Amniotic epithelial cell (primary cell): ENCODE results near the gene ZNF341.
"Not testable (repeated sequence)": the region's sequence is repeated elsewhere in the genome, so short reads cannot be mapped to it uniquely, and the experiment has no call there.

ENCODE experiments used
- DNase-seq: peaks from one replicate; pipeline ENCODE4 v3.0.0-alpha.2; 2010; ENCODE audit warnings: low read depth

Gene ZNF341

DNA sequence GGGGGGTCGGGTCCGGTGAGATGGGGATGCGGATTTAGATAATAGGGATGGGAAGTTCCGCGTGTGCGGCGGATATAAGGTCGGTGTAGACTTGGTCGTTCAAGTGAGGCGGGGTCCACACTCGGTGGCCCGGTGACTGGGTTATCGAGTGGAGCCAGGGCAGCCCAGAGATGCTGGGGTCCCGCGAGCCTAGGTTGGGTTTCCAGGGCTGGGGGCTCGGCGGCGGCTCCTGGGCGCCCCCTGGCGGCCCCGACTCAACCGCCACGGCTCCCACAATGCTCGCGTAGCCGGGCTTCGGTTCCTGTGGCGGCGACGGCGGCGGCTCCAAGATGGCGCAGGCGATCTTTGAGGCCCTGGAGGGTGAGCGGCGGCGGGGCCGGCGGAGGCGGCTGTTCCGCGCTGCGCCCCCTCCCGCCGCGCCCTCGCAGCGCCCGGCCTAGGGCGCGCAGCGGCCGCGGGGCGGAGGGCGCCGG is at the start of gene ZNF341:
Gene ZNF341 (plus strand): TSS at position 304 of the 473 bp plus-strand sequence. CDS start 26 bp downstream, at position 330.
- DNase-seq: no peak

DNA sequence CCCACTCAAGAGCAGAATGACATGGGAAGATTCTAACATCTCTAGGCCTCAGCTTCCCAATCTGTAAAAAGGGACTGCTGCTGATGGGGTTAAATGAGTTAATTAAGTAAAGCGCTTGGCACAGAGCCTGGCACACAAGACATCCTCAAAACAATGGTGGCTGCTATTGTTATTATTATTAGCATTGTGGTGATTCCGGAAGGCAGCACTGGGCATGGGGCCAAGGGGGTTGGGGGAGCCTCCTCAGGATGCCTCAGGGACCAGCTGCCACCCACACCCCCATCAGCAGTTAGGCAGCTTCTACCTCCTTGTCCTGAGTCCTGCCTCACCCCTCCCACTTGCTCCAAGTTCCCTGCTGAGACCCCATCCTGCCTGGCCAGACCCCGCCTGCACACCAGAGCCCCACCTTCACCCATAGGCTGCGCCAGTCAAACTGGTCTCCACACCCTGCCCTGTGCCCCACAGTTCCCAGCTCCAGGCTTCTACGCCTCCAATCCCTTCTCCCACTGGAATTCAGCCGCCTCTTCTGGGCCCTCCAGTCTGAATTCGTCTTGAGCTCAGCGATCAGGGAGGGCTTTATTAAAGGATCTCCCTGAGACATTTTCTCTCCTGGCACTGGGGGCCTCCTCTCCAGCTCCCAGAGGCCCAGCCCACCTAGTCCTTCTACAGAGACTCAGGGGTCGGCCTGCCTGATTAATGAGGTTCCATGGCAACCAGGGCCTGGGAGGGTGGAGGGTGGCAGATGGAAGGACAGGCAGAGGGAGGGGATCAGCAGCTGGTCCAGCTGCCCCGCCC is 47.1 kb upstream of the ZNF341 start:
- no peak for DNase-seq

DNA sequence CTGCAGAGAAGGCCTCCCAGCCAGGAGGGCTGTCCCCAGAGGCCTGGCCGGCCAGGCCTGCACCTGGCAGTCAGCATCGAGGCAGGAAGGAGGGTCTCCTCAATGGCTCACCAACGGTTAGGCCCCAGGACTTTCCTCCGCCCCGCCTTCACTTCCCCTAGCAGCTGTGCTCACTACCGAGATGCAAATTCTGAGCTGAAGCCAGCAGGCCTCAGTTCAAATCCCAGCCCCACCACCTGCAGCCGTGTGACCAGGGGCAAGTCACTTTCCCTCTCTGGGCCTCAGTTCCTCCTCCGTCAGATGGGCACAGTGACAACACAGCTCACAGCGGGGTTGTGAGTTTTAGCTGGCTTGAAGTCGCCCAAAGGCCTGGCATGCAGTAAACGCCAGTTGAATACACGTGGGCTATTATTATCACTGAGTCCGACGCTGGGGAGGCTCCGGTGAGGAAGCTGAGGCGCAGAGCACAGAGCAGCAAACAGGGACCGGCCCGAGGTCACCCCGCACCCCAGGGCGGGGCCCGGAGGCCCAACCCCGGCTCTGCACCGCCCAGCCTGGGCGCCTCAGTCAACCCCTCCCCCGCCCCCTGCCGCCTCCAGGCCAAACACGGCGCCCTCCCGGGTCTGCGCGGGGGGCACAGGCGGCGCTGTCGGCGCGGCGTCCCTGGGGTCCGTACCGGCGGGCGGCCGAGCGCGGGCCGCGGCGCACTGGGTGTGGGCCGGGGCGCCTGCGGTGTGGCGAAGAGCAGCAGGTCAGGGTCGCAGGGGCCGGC is 46.3 kb upstream of the ZNF341 start:
- no peak for DNase-seq

DNA sequence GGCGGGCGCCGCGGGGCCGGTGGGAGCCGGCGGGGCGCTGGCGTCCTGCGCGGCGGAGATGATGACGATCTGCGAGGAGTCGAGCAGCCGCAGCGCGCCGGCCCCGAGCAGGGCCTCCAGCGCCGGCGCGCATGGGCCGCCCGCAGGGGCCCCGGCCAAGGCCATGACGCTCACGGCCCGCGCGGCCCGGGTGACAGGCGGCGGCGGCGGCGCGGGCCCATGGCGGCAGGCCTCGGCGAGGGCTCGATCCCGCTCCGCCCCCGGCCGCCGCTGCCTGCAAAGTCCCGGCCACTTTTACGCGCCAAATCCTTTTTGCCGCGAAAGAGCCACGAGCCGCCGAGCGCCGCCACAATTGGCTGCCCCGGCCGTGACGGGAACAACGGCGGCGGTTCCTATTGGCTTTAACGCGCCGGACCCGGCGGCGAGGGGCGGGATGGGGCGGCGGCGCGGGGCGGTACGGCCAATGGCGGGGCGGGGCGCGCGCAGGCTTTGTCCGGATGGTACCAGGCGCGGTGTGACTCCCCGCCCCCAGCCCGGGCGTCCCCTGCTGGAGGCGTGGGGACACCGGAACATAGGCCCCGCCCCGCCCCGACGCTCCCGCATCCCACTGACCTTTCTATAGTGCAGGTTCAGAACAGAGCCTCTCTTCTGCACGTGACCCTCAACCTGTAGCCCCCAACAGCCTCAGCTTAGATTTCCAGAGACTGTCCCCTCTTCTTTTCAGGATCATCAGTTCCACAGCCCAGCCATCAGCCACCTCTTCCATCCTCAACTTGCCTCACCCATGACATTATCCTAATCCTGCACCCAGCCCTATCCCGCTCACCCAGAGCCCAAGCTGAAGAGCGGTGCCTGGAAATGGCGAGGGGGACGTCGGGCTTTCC is 45.5 kb upstream of the ZNF341 start, which contains the start of gene E2F1:
Gene E2F1 (minus strand): TSS at position 286 of the 884 bp plus-strand sequence. CDS start 121 bp downstream, at position 165.
- DNase-seq: peak; percentile 82

DNA sequence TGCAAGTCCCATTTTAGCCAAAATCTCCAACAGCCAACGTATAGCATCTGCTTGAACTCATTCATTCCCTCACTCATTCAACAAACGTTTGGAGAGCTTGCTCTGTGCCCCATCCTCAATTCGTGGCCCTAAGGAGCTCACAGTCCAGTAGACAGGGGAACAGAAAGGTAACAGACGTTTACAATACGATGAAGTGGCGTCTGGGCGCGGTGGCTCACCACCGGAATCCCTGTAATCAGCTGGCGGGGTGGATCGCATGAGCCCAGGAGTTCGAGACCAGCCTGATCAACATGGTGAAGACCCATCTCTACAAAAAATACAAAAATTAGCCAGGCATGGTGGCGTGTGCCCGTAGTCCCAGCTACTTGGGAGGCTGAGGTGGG is 44.8 kb upstream of the ZNF341 start:
- no peak for DNase-seq

DNA sequence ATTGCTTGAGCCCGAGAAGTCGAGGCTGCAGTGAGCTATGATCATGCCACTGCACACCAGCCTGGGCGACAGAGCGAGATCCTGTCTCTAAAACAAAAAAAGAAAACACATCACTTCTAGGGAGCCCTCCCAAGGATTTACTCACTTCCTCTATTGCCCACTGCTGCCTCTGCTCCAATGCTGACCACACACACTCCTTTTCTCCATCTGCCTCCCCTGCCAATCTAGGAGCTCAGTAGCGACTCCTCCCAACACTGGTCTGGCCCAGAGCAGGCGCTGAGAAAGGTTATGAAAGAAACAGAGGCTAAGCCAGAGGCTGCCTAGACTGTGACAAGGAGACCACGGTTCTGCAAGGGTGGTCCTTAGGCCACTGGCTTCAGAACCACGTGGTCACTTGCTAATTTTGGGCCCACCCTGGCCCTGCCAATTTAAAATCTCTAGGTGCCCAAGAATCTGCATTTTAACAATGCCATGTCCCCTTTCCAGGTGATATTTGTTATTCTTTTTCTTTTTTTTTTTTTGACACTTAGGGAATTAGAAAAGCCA is 44.4 kb upstream of the ZNF341 start:
- peak; percentile 84 for DNase-seq

DNA sequence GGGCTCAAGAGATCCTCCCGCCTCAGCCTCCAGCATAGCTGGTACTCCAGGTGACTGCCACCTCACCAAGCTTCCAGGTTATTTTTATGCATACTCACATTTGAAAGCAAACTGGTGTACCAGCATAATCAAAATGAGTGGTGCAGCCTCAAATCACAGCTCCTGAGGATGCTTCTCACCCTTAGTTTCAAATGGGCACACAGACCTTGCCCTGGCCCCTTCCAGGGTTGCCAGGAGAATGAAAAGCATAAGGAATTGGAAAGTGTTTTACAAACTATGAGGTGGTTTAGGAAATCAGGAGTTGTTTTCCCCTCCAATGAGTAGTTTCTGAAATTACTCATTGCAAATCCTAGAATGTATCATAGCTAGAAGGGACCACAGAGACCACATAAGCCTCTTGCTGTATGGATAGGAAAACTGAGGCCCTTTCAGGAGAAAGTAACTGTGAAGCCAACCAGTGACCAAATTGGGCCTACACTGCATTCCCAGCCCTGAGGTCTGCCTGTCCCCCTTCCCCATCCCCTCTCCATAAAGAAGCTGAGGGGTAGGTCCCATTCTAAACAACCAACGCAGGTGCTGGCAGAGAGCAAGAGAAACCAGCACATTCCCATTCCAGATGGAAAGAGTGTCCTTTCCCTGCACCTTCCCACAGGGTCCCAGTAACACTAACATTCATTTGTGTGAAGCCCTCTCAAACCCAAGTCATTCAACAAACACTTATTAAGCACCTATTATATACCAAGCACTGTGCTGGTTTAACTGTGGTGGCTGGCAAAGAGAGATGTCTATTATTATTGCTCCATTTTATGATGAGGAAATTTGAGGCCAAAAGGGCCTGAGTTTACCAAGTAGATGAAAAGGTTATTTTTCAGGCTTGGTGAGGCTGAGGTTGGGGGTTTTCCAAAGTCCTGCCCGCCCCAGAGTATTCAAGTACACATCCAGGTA is 43.5 kb upstream of the ZNF341 start:
- peak; percentile 55 for DNase-seq

DNA sequence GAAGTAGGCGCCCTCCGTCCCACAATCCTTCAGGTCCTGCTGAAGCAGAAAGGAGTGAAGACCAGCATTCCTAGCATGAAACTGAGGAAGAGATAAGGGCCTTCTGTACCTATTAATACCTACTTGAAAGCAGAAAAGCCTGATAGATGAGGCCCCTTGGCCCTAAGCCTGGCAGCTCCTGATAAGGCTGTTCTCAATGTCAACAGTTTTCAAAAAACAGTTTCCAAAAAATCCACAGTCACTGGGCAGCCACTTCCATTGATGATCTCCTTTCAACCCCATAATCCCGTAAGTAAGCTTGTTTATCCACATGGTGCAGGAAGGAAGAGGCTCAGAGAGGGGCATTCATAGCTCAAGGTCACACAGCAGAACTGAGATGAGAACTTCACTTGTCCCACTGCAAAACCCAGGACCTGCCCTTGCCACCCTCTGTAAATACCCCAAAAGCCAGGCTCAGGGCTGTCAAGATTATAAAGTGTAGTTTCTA is 42.8 kb upstream of the ZNF341 start:
- no peak for DNase-seq

DNA sequence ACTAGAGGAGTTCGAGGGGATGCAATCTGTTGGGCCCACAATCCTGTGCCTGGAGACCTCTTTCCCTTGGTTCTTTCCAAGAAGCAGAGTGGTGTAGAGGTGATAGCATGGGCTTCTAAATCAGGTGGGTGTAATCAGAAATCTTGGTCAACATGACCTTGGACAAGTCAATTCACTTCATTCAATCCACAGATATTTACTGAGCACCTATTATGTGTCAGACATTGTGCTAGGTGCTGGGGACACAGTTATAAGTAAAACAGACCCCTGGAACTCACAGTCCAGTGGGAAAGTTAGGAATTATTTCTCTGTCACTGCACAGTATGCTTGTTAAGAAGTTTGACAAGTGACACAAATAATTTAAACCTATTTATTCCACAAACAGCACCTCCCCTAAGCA is 42.3 kb upstream of the ZNF341 start:
- DNase-seq: no peak

DNA sequence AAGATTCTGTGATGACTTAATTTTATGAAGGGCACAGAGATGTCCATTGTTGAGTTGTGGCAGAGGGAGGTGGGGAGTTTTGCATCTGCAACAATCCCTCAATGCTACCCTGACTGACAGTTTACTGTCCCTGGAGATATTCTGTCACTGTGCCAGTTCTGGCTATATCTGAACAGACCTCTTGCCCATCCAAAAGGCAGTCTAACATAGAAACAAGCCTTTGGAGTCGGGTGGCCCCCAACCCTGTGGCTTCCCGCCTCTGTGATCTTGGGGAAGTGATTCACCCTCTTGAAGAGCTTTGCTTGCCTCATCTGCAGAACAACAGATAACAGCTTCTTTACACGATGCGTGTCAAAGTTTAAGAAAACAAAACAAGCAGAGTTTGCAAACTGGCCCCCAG is 41.8 kb upstream of the ZNF341 start:
- peak; percentile 90 for DNase-seq

DNA sequence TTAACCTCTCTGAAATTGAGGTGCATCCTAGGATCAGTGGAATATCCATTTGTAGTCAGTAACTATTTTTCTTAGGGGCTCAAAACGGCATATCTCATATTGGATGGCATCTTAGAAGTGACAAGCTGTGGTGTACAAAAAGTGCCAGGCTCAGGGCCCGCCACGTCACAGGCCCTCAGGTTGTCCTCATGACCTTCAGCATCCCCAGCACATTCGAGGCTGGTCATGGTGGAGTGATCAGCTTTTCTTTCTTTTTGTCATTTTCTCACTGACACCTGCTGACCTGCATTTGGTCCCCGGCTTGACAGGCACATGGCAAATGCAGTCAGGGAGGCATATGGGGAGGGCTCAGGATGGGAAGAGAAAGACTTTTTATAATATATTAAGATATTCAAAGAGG is 38.5 kb upstream of the ZNF341 start:
- DNase-seq: no peak

DNA sequence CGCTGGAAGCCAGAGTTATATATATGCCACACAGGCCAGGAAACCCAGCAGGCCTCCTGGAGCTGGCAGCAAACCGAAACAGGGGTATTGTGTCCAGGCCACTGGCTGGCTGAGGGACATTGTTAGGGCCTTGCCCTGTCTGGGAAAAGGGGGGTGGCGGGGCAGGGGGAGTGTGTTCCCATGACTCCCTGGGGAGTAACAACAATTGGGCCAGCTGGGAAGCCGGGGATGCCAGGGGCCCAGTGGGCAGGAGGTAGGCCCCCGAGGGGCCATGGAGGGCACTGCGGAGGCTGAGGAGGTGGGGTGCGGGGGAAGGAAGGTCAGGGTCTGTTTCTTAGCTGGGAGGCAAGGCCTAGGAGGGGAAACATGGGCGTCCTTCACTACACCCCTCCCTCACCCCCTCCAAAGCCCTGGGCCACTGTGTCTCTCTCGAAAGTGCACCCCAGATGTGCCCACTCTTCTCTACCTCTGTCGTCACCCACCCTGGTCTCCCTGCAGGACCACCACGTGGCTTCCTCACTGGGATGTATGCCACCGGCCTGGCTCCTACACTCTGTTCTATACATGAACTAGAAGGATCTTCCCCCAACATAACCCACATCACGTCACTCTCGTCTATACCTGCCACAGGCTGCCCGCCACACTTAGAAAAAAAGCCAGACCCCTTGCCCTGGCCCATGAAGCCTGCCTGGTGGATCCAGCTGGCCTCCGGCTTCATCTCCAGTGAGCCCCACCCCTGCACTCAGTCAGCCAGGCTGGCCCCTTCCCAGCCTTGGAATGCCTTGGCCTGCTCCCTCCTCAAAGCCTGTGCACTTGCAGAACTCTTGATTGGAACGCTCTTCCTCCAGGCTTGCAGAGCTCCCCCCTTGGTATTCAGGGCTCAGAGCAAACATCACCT is 37.8 kb upstream of the ZNF341 start:
- DNase-seq: no peak

DNA sequence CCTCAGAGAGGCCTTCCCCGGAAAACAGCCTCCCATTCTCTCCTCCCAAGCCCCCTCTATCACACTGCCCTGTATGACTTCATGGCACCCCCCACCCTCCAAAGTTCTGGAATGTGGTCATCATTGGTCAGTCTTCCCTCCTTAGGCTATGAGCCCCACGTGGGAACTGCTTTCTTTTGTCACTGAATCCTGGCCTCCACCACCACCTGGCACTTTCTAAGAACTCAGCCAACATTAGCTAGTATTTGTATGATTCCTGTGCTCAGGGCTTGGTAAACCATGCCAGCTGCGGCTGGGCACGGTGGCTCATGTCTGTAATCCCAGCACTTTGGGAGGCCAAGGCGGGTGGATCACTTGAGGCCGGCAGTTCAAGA is 37.2 kb upstream of the ZNF341 start:
- no peak for DNase-seq

DNA sequence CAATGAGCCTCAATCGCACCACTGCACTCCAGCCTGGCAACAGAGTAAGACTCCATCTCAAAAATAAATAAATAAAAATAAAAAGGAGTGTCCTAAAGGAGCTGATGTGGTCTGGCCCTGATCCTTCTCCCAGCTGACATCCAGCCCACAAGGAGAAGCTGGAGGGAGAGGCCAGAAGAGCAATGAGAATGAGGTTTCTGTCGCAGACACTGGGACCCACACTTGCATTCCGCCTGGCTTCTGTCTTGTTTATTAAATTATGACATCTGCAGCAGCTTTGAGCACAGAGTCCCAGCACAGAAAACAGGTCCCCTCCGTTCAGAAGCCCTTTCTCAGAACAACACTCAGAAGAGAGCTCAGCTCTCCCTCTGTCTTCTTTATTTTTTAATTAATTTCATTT is 35.3 kb upstream of the ZNF341 start:
- DNase-seq: no peak

DNA sequence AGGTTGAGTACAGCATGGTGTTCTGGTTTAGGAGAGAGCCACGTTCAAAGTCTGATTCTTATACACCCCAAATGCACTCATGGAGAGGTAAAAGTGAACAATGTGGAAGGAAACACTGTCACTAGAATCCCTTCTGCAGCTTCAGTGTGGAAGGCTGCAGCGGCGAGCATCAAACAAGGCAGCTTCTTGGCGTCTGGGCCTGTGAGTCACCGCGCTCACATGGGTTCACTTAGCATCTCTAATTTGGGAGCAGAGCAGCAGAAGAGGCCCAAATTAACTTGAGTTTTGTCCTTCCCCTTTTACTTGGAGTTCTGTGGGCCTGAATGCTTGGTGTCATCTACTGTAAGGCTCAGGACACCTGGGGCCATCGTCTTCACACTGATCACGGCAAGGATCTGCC is 34.7 kb upstream of the ZNF341 start:
- no peak for DNase-seq

DNA sequence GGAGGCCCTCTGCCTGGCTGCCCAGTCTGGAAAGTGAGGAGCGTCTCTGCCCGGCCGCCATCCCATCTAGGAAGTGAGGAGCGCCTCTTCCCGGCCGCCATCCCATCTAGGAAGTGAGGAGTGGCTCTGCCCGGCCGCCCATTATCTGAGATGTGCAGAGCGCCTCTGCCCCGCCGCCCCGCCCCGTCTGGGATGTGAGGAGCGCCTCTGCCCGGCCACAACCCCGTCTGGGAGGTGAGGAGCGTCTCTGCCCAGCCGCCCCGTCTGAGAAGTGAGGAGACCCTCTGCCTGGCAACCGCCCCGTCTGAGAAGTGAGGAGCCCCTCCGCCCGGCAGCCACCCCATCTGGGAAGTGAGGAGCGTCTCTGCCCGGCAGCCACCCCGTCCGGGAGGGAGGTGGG is 32.8 kb upstream of the ZNF341 start:
- not testable (repeated sequence) for DNase-seq

DNA sequence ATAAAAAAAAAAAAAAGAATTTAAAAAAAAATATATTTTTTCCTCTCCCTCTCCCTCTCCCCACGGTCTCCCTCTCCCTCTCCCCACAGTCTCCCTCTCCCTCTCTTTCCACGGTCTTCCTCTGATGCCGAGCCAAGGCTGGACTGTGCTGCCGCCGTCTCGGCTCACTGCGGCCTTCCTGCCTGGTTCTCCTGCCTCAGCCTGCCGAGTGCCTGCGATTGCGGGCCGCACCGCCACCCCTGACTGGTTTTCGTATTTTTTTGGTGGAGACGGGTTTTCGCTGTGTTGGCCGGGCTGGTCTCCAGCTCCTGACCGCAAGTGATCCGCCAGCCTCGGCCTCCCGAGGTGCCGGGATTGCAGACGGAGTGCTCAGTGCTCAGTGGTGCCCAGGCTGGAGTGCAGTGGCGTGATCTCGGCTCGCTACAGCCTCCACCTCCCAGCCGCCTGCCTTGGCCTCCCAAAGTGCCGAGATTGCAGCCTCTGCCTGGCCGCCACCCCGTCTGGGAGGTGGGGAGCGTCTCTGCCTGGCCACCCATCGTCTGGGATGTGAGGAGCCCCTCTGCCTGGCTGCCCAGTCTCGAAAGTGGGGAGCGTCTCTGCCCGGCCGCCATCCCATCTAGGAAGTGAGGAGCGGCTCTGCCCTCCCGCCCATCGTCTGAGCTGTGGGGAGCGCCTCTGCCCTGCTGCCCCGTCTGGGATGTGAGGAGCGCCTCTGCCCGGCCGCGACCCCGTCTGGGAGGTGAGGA is 30.9 kb upstream of the ZNF341 start:
- not testable (repeated sequence) for DNase-seq

DNA sequence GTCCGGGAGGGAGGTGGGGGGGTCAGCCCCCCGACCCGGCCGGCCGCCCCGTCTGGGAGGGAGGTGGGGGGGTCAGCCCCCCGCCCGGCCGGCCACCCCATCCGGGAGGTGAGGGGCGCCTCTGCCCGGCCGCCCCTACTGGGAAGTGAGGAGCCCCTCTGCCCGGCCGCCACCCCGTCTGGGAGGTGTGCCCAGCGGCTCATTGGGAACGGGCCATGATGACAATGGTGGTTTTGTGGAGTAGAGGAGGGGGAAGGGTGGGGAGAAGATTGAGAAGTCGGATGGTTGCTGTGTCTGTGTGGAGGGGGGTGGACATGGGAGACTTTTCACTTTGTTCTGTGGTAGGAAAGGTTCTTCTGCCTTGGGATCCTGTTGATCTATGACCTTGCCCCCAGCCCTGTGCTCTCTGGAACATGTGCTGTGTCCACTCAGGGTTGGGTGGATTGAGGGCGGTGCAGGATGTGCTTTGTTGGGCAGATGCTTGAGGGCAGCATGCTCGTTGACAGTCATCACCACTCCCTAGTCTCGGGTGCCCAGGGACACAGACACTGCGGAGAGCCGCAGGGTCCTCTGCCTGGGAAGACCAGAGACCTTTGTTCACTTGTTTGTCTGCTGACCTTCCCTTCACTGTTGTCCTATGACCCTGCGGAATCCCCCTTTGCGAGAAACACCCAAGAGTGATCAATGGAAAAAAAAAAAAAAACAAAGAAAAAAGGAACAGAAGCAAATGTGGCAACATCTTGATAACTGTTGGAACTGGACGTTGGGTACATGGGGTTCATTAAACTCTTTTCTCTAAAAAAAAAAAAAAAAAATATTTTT is 30.0 kb upstream of the ZNF341 start:
- DNase-seq: no peak
